HG03520 (cell line): ENCODE data around the gene PRDM11.
A peak's percentile ranks its signal among the peaks of the same experiment; 100 is the strongest.

Source experiments
- ATAC-seq: cut with Tn5 transposase; IDR thresholded peaks from one replicate; pipeline ENCODE4 v1.9.1; 2021; ENCODE audit warnings: mild to moderate bottlenecking, moderate library complexity; ENCODE audit not compliant: unreplicated experiment

Gene PRDM11

DNA sequence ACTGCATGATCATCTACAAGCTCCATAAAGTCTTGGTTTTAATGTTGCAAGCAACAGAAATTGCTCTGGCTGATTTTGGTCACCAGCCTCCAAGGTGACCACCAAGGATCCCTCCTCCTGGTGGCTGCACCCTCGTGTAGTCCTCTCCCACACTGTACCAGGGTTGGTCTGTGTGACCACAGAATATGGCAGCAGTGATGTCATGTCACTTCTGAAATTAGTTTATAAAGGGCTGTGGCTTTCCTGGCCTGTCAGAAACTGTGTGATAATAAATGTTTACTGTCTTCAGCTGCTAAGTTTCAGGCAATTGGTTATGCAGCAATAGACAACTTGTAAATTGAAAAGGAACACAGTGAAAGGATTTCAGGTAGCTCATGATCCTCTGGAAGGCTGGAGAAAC, 5.3 kb upstream of the PRDM11 start:
- no peak for ATAC-seq

- no peak for ATAC-seq
Measured at GRCh38 chr11:45141631-45142030, 4.8 kb upstream of the PRDM11 start.

GRCh38 chr11:45142241-45143055, 4.0 kb upstream of the PRDM11 start:
- ATAC-seq = no peak

- ATAC-seq = no peak
Measured at GRCh38 chr11:45143494-45143893, 2.9 kb upstream of the PRDM11 start.

DNA sequence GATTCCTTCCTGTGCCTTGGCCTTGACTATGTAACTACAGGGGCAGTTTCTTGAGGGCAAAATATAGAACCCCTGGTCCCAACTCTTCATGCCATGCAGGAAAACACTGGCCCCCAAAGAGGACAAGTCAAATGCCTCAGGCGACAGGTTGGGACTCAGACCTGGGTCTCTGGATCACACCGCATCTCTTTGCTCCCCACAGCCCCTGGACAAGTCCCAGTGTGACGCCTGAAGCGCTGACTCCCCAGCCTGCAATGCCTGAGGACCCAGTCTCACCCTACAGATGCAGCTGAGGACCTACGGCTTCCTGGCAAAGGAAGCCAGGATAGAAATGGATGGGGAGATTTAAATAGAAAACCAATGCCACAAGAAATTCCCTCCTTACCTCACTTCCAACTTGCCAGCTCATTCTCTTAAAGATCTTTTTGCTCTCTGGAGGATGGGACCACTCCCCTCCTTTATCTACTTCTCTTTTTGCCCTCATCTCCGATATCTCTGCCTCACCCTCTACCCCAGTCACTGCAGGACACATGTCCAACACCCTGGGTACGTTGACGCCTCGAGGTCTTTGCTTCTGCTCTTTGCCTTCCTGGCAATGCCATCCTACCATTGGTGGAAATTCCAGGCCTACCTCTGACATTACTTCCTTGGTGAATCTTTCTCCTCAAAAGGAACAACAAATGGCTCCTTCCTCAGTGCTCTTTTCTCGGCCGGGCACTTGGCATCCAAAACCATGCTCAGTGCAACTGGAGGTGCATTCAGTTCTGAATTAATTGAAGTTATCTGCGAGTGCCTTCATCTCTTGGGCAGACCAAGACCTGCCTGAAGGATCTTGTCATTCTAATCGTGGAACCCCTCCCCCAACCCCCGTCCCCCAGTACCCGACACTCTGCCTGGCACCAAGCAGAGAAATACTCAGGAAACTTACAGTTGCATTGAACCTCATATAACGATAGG, 2.0 kb upstream of the PRDM11 start:
- no peak for ATAC-seq

GRCh38 chr11:45145083-45145378, 1.4 kb upstream of the PRDM11 start:
- no peak for ATAC-seq

- ATAC-seq = no peak
Measured at GRCh38 chr11:45145379-45146071, 914 bp upstream of the PRDM11 start.

DNA sequence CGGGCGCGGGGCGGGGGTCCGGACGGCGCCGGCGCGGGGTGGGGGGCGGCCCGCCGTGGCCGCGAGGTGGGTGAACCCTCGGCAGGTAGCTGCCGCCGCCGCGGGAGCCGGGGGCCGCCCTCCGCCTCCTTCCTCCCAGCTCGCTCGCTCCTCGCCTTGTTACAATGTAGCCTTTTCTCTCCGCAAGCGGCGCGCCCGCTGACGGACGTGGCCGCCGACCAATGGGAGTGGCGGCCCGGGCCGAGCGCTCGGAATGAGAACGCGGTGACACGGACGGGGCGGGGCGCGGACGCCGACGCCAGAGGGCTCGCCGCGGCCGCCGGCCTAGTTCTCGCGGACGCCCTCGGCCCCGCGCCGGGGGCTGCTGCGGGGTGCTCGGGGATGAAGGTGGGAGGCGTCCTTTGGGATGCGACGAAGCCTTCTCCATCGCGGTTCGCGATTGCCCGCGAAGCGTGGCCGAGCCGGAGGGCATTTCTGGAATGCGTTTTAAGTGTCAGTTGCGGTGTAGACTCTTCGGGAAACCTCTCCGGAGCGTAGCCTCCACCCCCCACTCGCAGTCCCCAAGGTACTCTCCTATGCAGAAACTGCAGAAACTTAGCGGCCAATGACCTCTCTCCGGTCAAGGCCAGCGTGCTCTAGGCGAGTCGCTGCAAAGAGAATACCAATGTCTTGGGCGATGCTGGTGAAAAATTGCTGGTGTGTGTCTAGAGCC, 734 bp downstream of the PRDM11 start:
- peak; percentile 97 for ATAC-seq

DNA sequence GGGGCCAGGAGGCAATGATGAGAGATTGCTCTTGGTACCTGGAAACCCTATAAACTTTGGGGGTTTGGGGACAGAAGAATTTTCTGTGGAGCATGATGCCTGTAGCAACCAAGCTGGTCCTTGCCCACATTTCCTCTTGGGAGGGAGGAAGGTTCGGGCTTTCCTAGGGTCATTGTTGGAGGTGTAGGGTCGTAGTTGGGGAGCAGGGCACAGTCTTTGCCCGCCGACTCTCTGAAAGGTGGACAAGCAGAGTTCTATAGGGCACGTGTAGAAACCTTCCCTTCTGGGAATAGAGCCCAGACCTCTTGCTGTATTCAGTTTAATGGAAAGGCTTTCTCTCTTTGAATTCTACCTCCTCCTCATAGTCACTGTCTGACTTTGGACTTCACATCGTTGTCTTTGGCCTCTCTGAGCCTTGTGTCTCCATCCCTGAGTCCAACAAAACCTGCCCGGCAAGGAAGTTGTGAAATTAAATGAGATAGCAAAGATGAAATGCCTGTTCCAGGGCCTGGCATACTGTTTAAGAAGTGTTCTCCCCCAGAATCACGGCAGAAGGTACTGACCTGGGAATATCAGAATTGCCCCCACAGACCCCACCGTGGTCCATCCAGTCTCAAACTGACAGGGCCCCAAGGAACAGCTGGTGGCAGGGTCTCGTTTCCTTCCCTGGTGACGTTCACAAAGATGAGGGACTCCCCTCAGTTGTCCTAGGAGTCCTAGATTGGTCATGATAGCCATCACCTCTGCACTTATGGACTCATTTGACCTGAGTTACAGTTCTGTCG, 1.6 kb downstream of the PRDM11 start:
- no peak for ATAC-seq

- no peak for ATAC-seq
Measured at GRCh38 chr11:45149483-45150056, 3.1 kb downstream of the PRDM11 start.

GRCh38 chr11:45150301-45150700, 3.9 kb downstream of the PRDM11 start:
- no peak for ATAC-seq

DNA sequence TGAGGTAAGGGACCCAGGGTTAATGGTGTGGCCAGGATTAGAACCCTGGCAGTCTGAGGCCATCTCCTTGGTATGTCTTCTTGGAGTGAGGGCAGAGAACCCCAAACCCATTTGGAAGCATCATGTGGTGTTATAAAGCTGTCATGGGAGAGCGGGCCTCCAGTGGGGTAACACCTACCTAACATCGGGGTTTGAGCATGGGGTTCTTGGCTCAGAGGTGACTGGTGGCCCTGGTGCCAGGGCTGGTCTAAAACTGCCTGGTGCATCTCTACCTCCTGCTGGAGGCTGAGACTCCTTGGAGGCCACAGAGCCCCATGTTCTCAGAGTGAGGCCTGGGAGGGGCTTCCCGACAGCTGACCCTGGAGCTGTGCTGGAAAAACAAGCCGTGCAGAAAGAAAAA, 4.5 kb downstream of the PRDM11 start:
- ATAC-seq = no peak

DNA sequence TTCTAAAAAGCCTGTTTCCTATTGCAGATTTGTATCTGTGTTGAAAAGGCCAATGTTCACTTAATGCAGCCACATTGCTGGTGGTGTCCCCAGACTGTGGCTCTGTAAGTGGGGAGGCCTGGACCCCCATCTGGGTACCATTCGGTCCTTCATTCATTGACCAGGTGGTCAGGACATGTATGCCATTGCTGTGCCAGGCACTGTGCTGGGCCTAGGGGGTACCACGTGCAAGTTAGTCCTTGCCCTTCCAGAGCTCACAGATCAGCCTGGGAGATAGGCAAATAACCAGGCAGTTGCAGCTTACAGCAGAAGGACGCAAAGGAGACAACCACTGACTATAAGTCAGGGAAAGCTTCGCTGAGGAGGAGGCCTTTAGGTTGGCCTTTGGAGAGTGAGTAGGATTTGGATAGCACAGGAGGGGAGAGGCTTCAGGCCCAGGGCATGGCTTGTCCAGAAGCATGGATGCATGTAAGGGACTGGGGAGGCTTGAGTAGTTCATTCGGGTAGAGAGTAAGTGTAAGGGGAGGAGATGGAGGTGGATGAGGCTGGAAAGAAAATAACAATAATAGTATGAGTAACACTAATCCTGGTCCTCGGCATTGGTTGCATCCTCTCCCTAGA, 5.0 kb downstream of the PRDM11 start:
- ATAC-seq = no peak

- no peak for ATAC-seq
Measured at GRCh38 chr11:45152740-45153595, 6.5 kb downstream of the PRDM11 start.

- no peak for ATAC-seq
Measured at GRCh38 chr11:45154276-45154675, 7.8 kb downstream of the PRDM11 start.

GRCh38 chr11:45155058-45155551, 8.7 kb downstream of the PRDM11 start:
- ATAC-seq = no peak

DNA sequence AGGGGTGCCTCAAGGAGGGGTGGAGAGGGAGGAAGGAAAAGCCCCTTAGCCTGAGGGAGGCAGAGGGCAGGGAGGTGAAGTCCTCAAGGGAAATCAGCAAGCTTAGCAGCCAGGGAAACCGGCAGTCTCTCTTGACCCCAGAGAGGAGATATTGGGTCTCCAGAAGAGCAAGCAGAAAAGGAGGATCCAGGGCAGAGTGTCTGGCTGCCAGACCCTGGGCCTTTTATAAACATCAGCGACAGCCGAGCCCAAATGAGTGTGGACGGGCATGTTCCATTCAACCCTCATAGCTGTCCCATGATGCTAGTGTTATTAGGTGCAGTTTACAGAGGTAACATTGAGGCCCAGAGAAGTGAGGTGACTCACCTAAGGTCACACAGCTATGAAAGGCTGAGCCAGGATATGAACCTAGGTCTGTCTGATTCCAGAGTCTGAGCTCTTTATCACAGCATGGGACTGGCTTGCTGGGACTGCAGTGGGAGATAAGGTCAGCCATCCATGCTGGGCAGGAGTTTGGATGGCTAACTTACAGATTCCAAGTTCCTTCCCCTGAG, 9.3 kb downstream of the PRDM11 start:
- ATAC-seq = no peak

- no peak for ATAC-seq
Measured at GRCh38 chr11:45156201-45156600, 9.8 kb downstream of the PRDM11 start.
